GM21717 (cell line): ENCODE data around the gene IFT81.
"Not testable (repeated sequence)": the region's sequence is repeated elsewhere in the genome, so short reads cannot be mapped to it uniquely, and the experiment has no call there.

ENCODE experiments used
- ATAC-seq: cut with Tn5 transposase; IDR thresholded peaks from one replicate; pipeline ENCODE4 v1.9.1; 2021; ENCODE audit warnings: mild to moderate bottlenecking, moderate library complexity; ENCODE audit not compliant: unreplicated experiment

The IFT81 gene

DNA sequence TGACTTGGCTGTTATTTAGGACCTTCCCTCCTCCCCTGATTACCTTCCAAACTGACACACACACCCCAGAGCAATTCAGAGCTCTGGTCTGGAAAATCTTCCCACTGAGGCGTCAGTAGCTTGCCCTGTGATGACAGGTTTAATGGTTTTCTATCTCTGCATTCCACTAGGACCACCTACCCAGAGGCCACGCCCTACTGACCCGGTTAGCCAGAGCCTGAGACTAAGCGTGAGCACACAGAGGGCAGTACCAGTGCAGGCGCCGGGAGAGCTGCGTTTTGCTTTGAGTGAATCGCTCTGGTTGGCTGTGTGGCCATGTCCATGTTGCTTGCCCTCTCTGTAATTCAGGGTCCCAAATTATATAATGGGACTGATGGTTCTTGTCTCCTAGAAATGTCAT lies 120.7 kb downstream of the IFT81 start:
- no peak for ATAC-seq

DNA sequence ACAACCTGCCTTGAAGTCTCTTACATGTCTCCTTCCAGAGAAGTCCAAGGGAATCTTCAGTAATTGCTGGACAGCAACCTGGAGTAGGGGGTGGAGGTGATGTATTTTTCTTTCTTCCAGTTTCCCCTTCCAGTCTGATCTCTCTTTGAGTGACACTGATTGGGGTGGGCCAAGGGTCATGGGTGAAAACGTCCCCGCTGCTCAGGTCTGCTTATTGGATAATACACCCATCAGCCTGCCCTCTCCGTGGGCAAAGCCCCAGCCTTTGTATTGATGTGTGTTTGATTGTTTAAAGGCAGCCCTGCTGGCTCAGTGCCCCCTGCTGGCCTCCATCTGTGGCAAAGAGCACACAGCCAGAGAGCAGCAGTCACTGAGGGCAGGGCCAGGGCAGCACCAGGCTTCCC lies 121.2 kb downstream of the IFT81 start:
- ATAC-seq: no peak

DNA sequence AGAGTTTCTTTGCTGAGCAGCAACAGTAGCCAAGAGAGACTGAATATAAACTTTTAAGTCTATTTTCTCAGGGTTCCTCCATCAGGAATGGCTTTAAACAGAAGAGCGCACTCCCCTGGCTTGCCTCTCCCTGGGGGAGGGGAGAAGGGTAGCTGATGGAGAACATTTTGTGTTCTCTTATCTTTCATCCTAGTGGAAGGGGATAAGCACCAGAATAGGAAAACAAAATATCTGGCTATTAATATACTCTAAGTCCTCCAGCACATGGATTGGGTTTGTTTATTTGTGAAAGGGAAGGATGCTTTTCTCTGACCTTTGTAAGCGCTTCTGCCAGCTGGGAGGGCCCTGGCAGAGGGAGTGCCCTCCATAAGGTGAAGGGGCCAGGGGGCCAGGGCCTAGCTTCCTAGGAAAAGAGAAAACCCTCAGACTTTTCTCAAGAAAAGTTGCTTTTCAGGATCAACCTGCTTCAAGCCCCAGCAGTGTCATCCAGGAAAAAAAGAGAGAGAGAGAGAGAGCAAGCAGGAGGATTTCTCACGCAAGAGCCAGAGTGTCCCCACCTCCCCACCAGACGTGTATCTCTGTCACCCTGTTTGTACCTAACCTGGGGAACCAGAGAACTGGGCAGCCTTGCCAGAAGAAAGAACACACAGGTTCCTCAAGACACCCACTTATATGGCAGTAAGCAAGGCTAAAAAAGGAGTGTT lies 122.6 kb downstream of the IFT81 start:
- ATAC-seq: no peak

DNA sequence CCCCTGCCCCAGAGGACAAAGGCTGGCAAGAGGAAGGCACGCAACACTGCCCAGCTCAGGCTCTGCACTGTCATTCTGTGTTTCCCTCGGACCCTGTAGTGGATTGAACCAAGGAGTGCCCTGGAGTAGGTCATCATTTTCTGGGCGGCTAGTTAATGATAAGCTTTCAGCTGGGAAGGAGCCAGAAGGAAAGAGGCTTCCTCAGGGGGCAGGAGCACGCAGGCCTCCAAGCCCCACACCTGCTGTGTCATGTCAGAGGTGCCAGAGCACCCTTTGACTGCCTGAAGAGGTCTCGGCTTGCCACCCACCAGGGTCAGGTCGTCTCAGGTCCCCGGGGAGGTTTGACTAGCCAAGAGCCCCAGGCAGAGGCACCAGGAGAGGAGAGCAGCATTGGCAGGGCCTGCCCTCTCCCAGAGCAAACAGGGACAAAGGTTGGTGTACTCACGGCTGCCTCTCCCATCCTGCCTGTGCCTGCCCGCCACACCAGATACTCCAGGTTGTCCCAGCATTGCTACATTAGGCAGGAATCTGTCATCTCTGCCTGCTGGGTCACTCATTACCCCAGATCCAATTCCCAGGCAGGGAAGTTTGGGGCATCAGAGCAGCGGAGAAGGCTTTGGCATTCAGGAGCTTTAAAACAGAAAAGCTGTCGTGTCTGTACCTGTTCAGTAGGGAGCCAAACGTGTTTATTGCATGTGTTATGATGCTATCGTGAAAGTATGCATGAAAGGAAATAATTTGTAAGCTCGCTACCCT lies 123.4 kb downstream of the IFT81 start:
- ATAC-seq: no peak

DNA sequence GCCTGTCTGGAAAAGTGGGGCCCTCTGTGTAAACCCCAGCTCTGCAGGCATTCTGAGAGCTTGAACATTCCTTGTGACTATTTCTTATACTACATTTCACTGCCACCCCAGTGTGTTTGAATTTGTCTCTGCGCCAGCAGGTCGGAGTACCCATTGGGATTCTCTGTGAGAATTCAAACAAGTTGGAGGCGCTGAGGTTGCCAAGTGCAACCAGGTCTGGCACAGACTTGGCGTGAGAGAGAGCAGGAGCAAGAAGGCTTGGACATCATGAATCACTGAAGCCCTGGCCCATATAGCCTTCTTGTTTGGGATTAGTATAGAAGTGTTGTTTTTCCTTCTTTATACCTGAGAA lies 123.9 kb downstream of the IFT81 start:
- no peak for ATAC-seq

DNA sequence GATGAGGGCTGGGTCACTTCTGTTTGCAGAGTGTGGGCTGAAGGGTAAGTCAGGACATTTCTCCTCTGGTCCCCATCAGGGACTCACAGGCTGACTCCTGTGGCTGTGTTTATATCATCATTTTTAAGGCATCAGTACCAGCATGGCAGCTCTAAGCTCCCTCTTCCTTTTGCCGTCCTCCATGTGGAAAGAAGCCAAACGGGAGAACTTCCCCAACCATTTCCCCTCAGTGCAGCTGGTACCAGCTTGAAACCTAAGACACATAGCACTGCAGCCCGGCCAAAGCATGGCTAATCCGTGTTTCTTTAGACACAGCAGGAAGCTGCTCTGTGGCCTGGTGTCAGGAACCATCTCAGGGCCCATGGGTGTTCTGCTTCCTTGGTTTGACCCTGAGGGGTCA lies 124.9 kb downstream of the IFT81 start:
- no peak for ATAC-seq

DNA sequence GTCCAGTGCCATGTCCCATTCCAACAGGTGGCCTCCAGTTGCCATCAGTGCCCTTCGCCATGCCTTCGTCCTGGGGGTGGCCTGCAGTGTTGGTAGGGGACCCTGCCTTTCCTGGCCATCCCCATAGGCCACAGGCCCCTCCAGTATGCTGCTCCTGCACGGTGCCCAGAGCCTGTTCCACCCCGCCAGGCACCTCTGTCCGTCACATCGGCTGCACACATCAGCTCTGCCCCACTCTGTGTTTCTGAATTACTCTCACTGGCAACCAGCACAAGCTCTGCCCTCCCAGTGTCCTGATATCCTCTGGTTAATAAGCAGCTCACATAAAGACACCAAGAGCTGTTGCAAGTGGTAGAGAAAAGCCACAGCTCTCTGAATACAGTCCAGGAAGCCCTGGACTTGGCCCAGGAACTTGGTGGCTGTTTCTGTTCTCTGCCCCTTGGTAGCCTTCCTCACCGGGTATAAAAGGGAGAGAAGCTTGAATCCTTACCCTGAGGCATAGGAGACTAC lies 125.6 kb downstream of the IFT81 start:
- ATAC-seq: no peak

DNA sequence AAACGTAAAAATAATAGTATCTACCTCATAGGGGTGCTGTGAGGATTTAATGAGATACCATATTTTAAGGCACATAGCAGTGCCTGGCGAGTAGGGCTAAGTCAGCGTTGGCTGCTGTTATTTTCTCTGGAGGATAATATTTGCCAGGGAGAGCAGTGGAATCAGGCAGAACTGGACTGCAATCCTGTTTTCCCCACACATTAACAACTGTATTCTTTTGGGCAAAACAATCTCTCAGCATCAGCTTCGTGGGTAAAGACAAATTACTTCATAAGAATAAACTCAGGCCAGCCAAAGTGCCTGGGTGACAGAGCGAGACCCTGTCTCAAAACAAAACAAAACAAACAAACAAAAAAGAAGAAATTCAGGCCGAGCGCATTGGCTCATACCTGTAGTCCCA lies 127.2 kb downstream of the IFT81 start:
- no peak for ATAC-seq

DNA sequence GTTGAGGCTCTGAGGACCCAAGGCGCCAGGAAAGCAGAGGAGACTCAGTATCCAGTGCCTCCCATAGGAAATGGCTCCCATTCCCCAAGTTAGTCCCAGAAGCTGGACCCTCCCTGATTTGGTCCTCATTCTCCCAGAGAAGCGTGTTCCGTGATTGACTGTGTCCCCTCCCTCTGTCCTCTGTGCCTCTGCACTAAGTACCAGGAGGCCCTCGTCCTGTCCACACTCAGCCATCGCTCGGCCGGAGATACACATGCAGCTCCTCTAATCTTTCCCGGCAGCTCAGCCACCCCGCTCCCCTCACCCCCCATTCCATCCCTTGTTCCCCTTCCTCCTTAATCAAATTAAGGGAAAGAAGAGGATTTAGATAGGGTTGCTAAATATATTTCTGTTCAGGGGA lies 128.6 kb downstream of the IFT81 start:
- no peak for ATAC-seq

DNA sequence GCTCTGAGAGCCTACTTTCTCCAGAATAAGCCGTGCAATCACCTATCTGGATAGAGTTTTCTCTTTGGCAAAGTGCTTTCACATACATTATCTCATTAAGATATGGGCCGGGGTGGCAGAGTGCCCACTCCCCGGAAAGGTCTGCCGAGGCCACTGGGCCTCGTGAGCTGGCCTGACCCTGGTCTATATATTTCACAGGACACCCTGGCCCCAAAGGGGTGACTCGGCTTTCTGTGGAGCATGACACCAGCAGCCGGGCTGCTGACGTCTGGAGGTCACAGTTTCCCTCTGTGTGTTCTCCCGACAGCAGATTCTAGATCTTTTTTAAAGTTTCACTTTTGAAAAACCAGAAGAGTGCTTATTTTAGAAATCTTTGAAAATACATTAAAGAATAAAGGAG lies 129.0 kb downstream of the IFT81 start:
- no peak for ATAC-seq

DNA sequence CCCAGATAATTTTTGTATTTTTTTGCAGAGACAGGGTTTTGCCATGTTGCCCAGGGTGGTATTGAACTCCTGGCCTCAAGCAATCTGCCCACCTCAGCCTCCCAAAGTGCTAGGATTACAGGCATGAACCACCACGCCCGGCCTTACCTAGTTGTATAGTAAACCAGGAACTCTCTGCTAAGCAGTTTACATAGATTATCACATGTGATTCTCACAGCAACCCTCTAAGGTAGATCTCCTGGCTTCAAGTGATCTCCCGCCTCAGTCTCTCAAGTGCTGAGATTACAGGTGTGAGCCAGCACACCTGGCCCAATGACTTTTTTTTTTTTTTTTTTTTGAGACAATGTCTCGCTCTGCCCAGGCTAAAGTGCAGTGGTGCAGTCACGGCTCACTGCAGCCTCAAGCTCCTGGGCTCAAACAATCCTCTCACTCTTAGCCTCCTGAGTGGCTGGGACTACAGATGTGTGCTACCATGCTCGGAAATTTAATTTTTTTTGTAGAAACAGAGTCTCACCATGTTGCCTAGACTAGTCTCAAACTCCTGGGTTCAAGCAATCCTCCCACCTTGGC lies 130.9 kb downstream of the IFT81 start:
- no peak for ATAC-seq

DNA sequence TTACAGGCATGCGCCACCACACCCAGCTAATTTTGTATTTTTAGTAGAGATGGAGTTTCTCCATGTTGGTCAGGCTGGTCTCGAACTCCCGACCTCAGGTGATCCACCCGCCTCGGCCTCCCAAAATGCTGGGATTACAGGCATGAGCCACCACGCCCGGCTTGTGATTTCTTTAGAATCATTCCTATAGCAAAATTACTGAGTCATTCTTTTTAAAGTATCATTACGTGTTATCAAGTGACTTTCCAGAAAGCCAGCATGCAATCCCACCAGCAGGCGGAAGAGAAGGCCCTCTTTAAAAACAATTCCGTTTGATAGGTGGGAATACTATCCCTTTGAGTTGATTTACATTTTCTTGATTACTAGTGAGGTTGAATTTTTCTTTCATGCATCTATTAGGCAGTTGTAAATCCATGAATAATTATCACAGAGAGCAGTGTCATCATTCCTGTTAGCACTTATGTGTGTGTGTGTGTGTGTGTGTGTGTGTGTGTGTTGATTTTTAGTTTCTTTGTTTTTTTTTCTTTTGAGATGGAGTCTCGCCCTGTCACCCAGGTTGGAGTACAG lies 131.8 kb downstream of the IFT81 start:
- not testable (repeated sequence) for ATAC-seq

DNA sequence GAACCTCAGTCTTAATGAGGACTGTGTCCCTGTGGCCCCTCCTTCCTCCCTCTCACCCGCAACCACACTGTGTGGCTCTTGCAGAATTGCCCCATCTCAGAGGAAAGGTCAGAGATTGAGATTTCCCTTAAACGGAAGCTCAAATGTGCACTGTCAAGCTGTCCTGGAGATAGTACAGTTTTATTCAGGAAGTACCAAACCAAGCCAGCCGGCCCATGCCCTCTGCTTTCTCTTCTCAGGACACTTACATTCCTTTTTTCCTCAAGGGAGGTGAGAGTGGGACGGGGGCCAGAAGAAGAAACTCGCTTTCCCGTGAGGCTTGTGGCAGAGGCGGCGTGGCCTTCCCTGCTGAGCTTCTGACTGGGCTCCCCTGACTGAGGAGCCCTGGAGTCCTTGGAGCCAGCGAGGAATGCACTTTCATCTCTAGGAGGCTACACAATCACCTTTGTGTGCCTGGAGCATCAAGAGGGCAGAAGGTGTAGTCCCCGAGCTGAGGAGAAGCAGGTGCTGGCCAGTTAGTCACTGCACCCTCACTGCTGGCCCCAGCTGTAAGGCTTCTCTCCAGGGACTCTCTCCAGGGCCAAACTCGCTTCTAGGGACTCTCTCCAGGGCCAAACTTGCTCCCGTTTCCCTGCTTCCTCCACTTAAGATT lies 132.7 kb downstream of the IFT81 start:
- no peak for ATAC-seq

DNA sequence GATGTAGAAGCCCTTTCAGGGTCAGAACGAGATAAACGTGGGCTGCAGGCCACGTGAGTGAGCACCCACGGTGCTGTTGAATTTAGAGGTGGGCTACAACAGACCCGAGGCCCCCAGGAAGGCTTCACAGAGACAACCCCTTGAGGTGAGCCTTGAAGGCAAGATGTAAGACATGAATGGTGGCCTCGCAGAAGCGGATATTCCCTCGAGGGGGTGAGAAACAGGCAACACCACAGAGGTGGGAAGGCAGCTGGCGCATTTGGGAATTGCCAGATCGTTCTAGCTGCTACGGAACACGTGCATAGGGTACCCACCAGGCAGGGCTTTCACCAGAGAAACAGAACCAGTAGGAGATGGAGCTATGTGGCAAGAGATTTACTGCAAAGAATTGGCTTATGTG lies 134.3 kb downstream of the IFT81 start:
- no peak for ATAC-seq

DNA sequence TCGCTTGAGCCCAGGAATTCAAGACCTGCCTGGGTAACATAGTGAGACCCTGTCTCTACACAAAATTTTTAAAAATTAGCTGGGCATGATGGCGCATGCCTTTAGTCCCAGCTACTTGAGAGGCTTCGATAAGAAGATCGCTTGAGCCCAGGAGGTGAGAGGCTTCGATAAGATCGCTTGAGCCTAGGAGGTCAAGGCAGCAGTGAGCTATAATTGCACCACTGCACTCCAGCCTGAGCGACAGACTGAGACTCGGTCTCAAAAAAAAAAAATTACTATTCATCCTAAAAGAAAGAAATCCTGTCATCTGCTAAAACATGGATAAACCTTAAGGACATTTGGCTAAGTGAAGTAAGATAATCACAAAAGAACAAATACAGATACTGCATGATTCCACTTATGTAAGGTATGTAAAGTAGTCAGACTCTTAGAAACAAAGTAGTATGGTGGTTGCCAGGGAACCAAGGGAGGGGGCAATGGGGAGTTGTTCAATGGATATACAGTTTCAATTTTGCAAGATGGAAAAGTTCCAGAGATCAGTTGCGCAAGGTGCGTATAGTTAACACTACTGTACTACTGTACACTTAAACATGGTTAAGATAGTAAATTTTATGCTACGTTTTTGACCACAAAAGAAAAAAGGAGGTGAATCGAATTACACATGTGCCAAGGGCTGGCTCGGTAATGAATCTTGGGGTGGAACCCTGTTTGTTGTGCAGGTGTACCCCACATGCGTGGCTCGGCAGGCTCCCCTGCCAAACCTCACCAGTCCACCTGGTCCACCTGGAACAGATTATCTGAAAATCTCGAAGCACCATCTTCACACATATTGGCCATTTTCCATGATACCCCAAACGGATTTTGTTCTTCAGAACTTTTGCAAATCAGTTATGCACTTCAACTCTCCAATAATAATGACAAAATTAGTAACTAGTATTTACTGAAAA lies 138.6 kb downstream of the IFT81 start:
- no peak for ATAC-seq

DNA sequence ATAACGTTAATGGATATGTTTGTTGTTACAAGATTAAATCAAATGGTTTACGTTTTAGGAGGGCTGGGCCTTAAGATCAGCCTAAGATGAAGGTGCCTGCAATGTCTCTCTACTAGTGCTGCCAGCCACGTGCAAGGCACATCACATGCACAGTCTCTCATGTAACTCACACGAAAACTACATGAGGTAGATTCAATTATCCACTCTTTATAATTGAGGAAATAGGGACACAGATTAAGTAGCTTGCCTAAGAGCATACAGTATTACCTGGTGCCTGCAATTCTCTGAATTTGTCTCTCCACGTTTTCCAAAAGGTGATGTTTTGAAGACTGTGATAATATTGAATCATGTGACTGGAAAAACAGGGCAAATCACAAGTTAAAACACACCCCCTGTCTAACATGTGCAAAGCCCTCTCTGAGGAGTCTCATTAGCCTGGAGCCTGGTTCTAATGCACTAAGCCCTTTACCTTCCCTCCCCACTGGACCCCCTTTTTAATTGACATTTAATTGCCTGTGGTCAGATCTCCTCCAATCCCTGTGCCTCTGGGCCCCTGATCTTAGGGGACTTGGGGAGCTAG lies 142.3 kb downstream of the IFT81 start:
- no peak for ATAC-seq

DNA sequence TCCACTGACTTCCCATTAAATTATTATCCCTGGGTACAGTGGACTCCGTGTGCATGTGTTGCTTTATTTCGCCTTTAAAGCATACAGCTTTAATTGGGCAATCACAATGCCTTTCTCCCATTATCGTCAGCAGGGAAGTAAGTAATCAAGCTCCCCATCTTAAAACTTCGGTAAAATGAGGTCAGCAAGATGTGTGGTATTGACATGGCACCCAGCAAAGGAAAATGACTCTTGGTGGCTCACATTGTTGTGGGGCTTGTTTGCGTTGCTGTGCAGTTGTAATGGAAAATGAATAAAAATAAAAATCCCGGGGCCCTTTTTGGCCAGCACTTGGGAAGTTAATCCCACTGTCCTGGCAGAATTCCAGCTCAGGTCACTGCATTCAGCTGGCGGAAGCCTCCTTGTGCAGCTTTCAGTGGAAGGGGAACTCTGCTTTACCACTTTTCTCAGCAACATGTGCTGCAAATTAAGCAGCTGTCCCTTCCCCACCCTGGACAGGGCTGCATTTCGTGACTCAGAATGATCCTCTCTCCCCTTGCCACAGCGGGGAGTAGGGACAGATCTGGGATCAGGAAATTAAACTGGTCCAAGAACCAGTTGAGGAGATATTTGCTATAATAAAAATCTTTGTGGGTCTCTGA lies 142.9 kb downstream of the IFT81 start:
- no peak for ATAC-seq
